ENCODE results near the gene VWA8. TPM values are rescaled to one million over a fixed set of nuclear protein-coding genes. Genes with fewer than 3 reads are reported as not detected.

VWA8 gene
- 11.1 and 15.2 TPM in 2 replicates for total RNA-seq (2014; rRNA removed; shearing (Covaris generic))

- DNase-seq = peak; percentile 91
- no peaks in the 10 kb centered on the region for H3K27me3 ChIP-seq (ENCODE audit: control insufficient read depth, insufficient read depth, low read length)
- H3K4me3 ChIP-seq (ENCODE audit: insufficient read depth, low read depth, low read length) = peak within 1 kb of the TSS; percentile 72
- H3K36me3 ChIP-seq (replicated peaks; ENCODE audit: control insufficient read depth, insufficient read depth, low read length) = no peaks in the 10 kb centered on the region
Measured at GRCh38 chr13:41960637-41961465, at the start of gene VWA8. VWA8 (minus strand) TSS chr13:41961109; CDS start chr13:41961015, 94 bp downstream.

GRCh38 chr13:42009057-42009456 lies 48.1 kb upstream of the VWA8 start:
- Histone ChIP-seq H3K4me3 (ENCODE audit: insufficient read depth, low read depth, low read length) (no peak overlapping the region), H3K27me3 (ENCODE audit: control insufficient read depth, insufficient read depth, low read length) (no peaks in the 10 kb centered on the region), H3K36me3 (replicated peaks; ENCODE audit: control insufficient read depth, insufficient read depth, low read length) (no peaks in the 10 kb centered on the region)
- DNase-seq = no peak

- Histone ChIP-seq H3K4me3 (ENCODE audit: insufficient read depth, low read depth, low read length) (no peak overlapping the region), H3K36me3 (replicated peaks; ENCODE audit: control insufficient read depth, insufficient read depth, low read length) (no peaks in the 10 kb centered on the region)
- no peak for DNase-seq
Measured at GRCh38 chr13:42007844-42008243, 46.9 kb upstream of the VWA8 start.

GRCh38 chr13:42002066-42002465 lies 41.2 kb upstream of the VWA8 start:
- Histone ChIP-seq H3K4me3 (ENCODE audit: insufficient read depth, low read depth, low read length) (no peak overlapping the region), H3K27me3 (ENCODE audit: control insufficient read depth, insufficient read depth, low read length) (no peaks in the 10 kb centered on the region; the same call in 1 of the 2 replicates), H3K36me3 (replicated peaks; ENCODE audit: control insufficient read depth, insufficient read depth, low read length) (no peaks in the 10 kb centered on the region)
- no peak for DNase-seq

More at GRCh38 chr13:42007844-42008243, 46.9 kb upstream of the VWA8 start:
- no peaks in the 10 kb centered on the region for H3K27me3 ChIP-seq (ENCODE audit: control insufficient read depth, insufficient read depth, low read length)

GRCh38 chr13:42001580-42001979 lies 40.7 kb upstream of the VWA8 start:
- Histone ChIP-seq H3K27me3 (ENCODE audit: control insufficient read depth, insufficient read depth, low read length) (no peaks in the 10 kb centered on the region; the same call in 1 of the 2 replicates), H3K36me3 (replicated peaks; ENCODE audit: control insufficient read depth, insufficient read depth, low read length) (no peaks in the 10 kb centered on the region), H3K4me3 (ENCODE audit: insufficient read depth, low read depth, low read length) (no peak overlapping the region)
- DNase-seq = peak; percentile 13

GRCh38 chr13:42000846-42001245 lies 39.9 kb upstream of the VWA8 start:
- Histone ChIP-seq H3K27me3 (ENCODE audit: control insufficient read depth, insufficient read depth, low read length) (no peaks in the 10 kb centered on the region; the same call in 1 of the 2 replicates), H3K4me3 (ENCODE audit: insufficient read depth, low read depth, low read length) (no peak overlapping the region), H3K36me3 (replicated peaks; ENCODE audit: control insufficient read depth, insufficient read depth, low read length) (no peaks in the 10 kb centered on the region)
- DNase-seq = no peak

GRCh38 chr13:41997396-41997795 lies 36.5 kb upstream of the VWA8 start:
- Histone ChIP-seq H3K27me3 (ENCODE audit: control insufficient read depth, insufficient read depth, low read length) (no peaks in the 10 kb centered on the region; the same call in 1 of the 2 replicates), H3K36me3 (replicated peaks; ENCODE audit: control insufficient read depth, insufficient read depth, low read length) (no peaks in the 10 kb centered on the region), H3K4me3 (ENCODE audit: insufficient read depth, low read depth, low read length) (no peak overlapping the region)
- no peak for DNase-seq

- DNase-seq = no peak
- Histone ChIP-seq H3K27me3 (ENCODE audit: control insufficient read depth, insufficient read depth, low read length) (no peaks in the 10 kb centered on the region), H3K36me3 (replicated peaks; ENCODE audit: control insufficient read depth, insufficient read depth, low read length) (no peaks in the 10 kb centered on the region), H3K4me3 (ENCODE audit: insufficient read depth, low read depth, low read length) (no peak overlapping the region)
Measured at GRCh38 chr13:41995946-41996345, 35.0 kb upstream of the VWA8 start.

- Histone ChIP-seq H3K27me3 (ENCODE audit: control insufficient read depth, insufficient read depth, low read length) (no peaks in the 10 kb centered on the region), H3K36me3 (replicated peaks; ENCODE audit: control insufficient read depth, insufficient read depth, low read length) (no peaks in the 10 kb centered on the region), H3K4me3 (ENCODE audit: insufficient read depth, low read depth, low read length) (no peak overlapping the region)
- no peak for DNase-seq
Measured at GRCh38 chr13:41995336-41995735, 34.4 kb upstream of the VWA8 start.

GRCh38 chr13:41994696-41995095 lies 33.8 kb upstream of the VWA8 start:
- Histone ChIP-seq H3K36me3 (replicated peaks; ENCODE audit: control insufficient read depth, insufficient read depth, low read length) (no peaks in the 10 kb centered on the region), H3K27me3 (ENCODE audit: control insufficient read depth, insufficient read depth, low read length) (no peaks in the 10 kb centered on the region), H3K4me3 (ENCODE audit: insufficient read depth, low read depth, low read length) (no peak overlapping the region)
- DNase-seq = no peak

GRCh38 chr13:41991936-41992335 lies 31.0 kb upstream of the VWA8 start:
- no peak for DNase-seq
- Histone ChIP-seq H3K27me3 (ENCODE audit: control insufficient read depth, insufficient read depth, low read length) (no peaks in the 10 kb centered on the region), H3K4me3 (ENCODE audit: insufficient read depth, low read depth, low read length) (no peak overlapping the region), H3K36me3 (replicated peaks; ENCODE audit: control insufficient read depth, insufficient read depth, low read length) (no peaks in the 10 kb centered on the region)

- Histone ChIP-seq H3K27me3 (ENCODE audit: control insufficient read depth, insufficient read depth, low read length) (no peaks in the 10 kb centered on the region), H3K4me3 (ENCODE audit: insufficient read depth, low read depth, low read length) (no peak overlapping the region), H3K36me3 (replicated peaks; ENCODE audit: control insufficient read depth, insufficient read depth, low read length) (no peaks in the 10 kb centered on the region)
- DNase-seq = no peak
Measured at GRCh38 chr13:41988244-41988643, 27.3 kb upstream of the VWA8 start.

GRCh38 chr13:41985788-41986508 lies 25.0 kb upstream of the VWA8 start:
- Histone ChIP-seq H3K4me3 (ENCODE audit: insufficient read depth, low read depth, low read length) (no peak overlapping the region), H3K27me3 (ENCODE audit: control insufficient read depth, insufficient read depth, low read length) (no peaks in the 10 kb centered on the region), H3K36me3 (replicated peaks; ENCODE audit: control insufficient read depth, insufficient read depth, low read length) (no peaks in the 10 kb centered on the region)
- DNase-seq = no peak

GRCh38 chr13:41981951-41982715 lies 21.2 kb upstream of the VWA8 start:
- Histone ChIP-seq H3K4me3 (ENCODE audit: insufficient read depth, low read depth, low read length) (no peak overlapping the region), H3K27me3 (ENCODE audit: control insufficient read depth, insufficient read depth, low read length) (no peaks in the 10 kb centered on the region), H3K36me3 (replicated peaks; ENCODE audit: control insufficient read depth, insufficient read depth, low read length) (no peaks in the 10 kb centered on the region)
- DNase-seq = no peak

Data from H7 (cell line).